OCI-LY3 (cell line): ENCODE measurements around the gene KCNK4.
A peak's percentile ranks its signal among the peaks of the same experiment; 100 is the strongest.

Source experiments
- H2AFZ ChIP-seq: fragments of 200-600, 300-600 bp; shearing (Covaris generic); 2 replicates; pipeline ENCODE4 v1.6.0; 2014; ENCODE audit warnings: antibody characterized with exemption, low read depth, low read length
- H3K27ac ChIP-seq: fragments of 200-600, 300-600 bp; sonication (generic); 2 replicates; pipeline ENCODE4 v1.5.1; 2014; ENCODE audit warnings: mild to moderate bottlenecking, low read length, moderate library complexity, mixed read lengths
- H3K27me3 ChIP-seq: fragments of 200-600, 300-600 bp; sonication (generic); 2 replicates; pipeline ENCODE4 v1.6.1; 2014; ENCODE audit warnings: low read depth, low read length, mixed read lengths
- H3K36me3 ChIP-seq: fragments of 200-600, 300-600 bp; sonication (generic); replicated peaks from 2 replicates; pipeline ENCODE3; 2014; ENCODE audit warnings: low read depth, low read length, mixed read lengths
- H3K4me1 ChIP-seq: fragments of 300-600, 200-600 bp; sonication (generic); 2 replicates; pipeline ENCODE4 v1.6.1; 2014; ENCODE audit warnings: low read length, mixed read lengths
- H3K4me2 ChIP-seq: fragments of 200-600, 300-600 bp; sonication (generic); 2 replicates; pipeline ENCODE4 v1.6.1; 2014; ENCODE audit warnings: low read length, mixed read lengths
- H3K4me3 ChIP-seq: fragments of 300-600, 200-600 bp; sonication (generic); 2 replicates; pipeline ENCODE4 v1.5.1; 2014; ENCODE audit warnings: antibody characterized with exemption, mild to moderate bottlenecking, low read length, moderate library complexity
- H3K79me2 ChIP-seq: fragments of 300-600, 200-600 bp; shearing (Covaris generic); 2 replicates; pipeline ENCODE4 v1.6.1; 2014; ENCODE audit warnings: mild to moderate bottlenecking, low read length, mixed read lengths
- H3K9ac ChIP-seq: fragments of 300-600, 200-600 bp; shearing (Covaris generic); 2 replicates; pipeline ENCODE4 v1.6.0; 2014; ENCODE audit warnings: mild to moderate bottlenecking, low read length, moderate library complexity
- H3K9me3 ChIP-seq: fragments of 200-600, 300-600 bp; shearing (Covaris generic); 2 replicates; pipeline ENCODE4 v1.6.1; 2014; ENCODE audit warnings: low read length, mixed read lengths; ENCODE audit not compliant: insufficient read depth
- H4K20me1 ChIP-seq: fragments of 200-600, 300-600 bp; sonication (generic); 2 replicates; pipeline ENCODE4 v1.6.1; 2016; ENCODE audit warnings: low read length, mixed read lengths; ENCODE audit not compliant: insufficient read depth
- EZH2phosphoT487 ChIP-seq: fragments of 200-600 bp; shearing (Covaris generic); IDR thresholded peaks from 2 replicates; pipeline ENCODE4 v1.6.1; 2018; ENCODE audit warnings: antibody characterized with exemption, mixed run types, low read depth
- TF ChIP-seq, protein P1 (sequence below): fragments of 200-600, 300-600 bp; sonication (generic); IDR thresholded peaks from 2 replicates; pipeline ENCODE4 v1.5.1; 2014; ENCODE audit warnings: antibody characterized with exemption, low read length, low read depth

The KCNK4 gene

DNA sequence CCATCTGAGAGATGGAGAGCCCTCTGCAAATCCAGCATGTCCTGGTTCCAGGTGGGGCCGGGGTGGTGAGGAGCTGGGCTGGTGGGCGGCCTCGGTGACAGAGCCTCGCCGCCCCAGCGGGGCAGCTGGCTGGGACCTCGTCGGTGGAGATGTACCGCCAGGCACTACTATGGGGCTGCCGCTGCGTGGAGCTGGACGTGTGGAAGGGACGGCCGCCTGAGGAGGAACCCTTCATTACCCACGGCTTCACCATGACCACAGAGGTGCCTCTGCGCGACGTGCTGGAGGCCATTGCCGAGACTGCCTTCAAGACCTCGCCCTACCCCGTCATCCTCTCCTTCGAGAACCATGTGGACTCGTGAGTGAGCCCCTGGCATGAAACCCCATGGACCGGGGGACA, 32.7 kb upstream of the KCNK4 start:
- Histone ChIP-seq H3K36me3 (peaks cover 56% of the 10 kb centered on the region), H4K20me1 (0 out of 2 replicates have a peak, but pooled peaks cover 5% of the 10 kb centered on the region), H2AFZ (no peak overlapping the region), H3K27me3 (no peaks in the 10 kb centered on the region), H3K4me3 (no peak overlapping the region), H3K79me2 (peaks cover 4% of the 10 kb centered on the region), H3K9ac (no peak overlapping the region), H3K4me1 (peaks cover 23% of the 10 kb centered on the region), H3K9me3 (no peaks in the 10 kb centered on the region), H3K4me2 (no peak overlapping the region), H3K27ac (no peak overlapping the region)
- TF ChIP-seq EZH2phosphoT487: no peak
- TF ChIP-seq, protein P1, sequence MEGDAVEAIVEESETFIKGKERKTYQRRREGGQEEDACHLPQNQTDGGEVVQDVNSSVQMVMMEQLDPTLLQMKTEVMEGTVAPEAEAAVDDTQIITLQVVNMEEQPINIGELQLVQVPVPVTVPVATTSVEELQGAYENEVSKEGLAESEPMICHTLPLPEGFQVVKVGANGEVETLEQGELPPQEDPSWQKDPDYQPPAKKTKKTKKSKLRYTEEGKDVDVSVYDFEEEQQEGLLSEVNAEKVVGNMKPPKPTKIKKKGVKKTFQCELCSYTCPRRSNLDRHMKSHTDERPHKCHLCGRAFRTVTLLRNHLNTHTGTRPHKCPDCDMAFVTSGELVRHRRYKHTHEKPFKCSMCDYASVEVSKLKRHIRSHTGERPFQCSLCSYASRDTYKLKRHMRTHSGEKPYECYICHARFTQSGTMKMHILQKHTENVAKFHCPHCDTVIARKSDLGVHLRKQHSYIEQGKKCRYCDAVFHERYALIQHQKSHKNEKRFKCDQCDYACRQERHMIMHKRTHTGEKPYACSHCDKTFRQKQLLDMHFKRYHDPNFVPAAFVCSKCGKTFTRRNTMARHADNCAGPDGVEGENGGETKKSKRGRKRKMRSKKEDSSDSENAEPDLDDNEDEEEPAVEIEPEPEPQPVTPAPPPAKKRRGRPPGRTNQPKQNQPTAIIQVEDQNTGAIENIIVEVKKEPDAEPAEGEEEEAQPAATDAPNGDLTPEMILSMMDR: no peak

DNA sequence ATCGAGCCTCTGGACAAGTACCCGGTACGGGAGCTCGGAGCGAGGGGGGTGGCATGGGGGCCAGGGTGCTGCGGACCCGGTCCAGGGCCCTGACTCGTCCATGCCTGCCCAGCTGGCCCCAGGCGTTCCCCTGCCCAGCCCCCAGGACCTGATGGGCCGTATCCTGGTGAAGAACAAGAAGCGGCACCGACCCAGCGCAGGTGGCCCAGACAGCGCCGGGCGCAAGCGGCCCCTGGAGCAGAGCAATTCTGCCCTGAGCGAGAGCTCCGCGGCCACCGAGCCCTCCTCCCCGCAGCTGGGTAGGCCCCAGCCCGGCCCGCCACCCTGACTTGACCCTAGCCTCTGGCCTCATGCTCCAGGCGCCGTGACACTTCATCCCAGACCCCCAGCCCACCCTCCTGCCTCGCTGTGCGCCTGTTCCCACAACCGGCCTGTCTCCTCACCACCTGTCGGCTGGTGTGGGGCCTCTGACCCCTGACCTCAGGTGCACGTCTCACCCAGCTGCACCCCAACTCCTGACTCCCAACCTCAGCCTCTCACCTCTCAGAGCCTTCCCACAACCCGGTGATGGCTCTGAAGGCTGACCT, 32.1 kb upstream of the KCNK4 start:
- peaks cover 59% of the 10 kb centered on the region for H3K36me3 ChIP-seq

DNA sequence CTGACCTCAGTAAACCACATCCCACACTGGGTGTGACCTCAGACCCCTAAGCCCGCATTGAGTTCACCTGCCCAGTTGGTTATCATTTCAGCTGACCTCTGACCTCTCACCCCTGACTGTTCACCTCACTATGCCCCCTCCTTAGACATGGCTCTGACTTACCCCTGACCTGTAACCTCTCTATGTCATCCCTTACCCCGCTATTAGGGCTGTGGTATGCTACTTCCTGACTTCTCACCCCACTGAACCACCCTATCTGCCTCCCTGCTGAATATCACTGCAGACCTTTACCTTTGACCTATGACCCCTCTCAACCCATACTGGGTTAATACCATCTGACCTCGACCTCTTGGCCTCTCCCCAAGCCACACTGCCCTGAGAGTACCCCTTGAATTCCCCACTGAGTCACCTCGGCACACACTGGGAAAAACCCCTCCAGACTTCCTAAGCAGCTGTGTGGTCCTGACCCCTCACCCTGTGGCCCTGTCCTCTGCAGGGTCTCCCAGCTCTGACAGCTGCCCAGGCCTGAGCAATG, 31.5 kb upstream of the KCNK4 start:
- Histone ChIP-seq H3K4me2 (peak overlapping the region; percentile 38), H3K36me3 (peaks cover 59% of the 10 kb centered on the region), H3K4me3 (no peak overlapping the region), H3K27ac (peak overlapping the region; percentile 74), H3K27me3 (no peaks in the 10 kb centered on the region), H3K9ac (peak overlapping the region; percentile 42; the same call in 1 of the 2 replicates), H3K4me1 (peaks cover 19% of the 10 kb centered on the region), H3K79me2 (no peaks in the 10 kb centered on the region), H4K20me1 (no peaks in the 10 kb centered on the region), H2AFZ (no peak overlapping the region), H3K9me3 (no peaks in the 10 kb centered on the region)
- TF ChIP-seq EZH2phosphoT487: no peak
- TF ChIP-seq, protein P1: no peak

More for the DNA sequence above, 32.1 kb upstream of the KCNK4 start:
- H3K79me2 ChIP-seq: no peaks in the 10 kb centered on the region
- no peaks in the 10 kb centered on the region for H4K20me1 ChIP-seq
- H3K27ac ChIP-seq: peak overlapping the region; percentile 74
- no peak for TF ChIP-seq EZH2phosphoT487
- TF ChIP-seq, protein P1: no peak
- peak overlapping the region; percentile 42; the same call in 1 of the 2 replicates for H3K9ac ChIP-seq
- H3K9me3 ChIP-seq: no peaks in the 10 kb centered on the region
- H3K4me2 ChIP-seq: peak overlapping the region; percentile 38; the same call in 1 of the 2 replicates
- no peak overlapping the region for H2AFZ ChIP-seq
- no peak overlapping the region for H3K4me3 ChIP-seq
- H3K4me1 ChIP-seq: peaks cover 19% of the 10 kb centered on the region
- H3K27me3 ChIP-seq: no peaks in the 10 kb centered on the region

DNA sequence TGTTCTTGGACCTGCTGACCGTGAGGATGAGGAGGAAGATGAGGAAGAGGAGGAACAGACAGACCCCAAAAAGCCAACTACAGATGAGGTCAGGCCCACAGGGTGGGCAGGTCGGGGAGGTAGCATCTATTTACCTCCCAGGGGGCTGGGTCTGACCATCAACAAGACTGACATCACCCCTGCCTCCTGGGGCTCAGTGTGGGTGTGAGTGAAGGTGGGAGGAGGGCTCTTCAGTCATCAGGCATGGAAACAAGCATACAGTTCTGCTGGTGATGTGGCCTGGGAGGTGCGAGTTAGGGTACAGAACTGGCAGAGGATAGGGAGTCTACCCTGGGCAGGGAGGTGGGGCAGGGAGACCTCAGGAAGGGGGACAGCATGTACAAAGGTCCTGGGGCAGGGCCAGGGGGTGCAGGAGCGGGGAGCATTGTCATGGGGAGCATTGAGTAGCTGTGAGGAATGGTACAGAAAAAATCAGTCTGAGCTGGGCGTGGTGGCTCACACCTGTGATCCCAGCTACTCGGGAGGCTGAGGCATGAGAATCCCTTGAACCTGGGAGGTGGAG, 30.9 kb upstream of the KCNK4 start:
- Histone ChIP-seq H3K9ac (peak overlapping the region; percentile 42; the same call in 1 of the 2 replicates), H3K27me3 (no peaks in the 10 kb centered on the region), H3K27ac (peak overlapping the region; percentile 74), H3K4me2 (peak overlapping the region; percentile 38), H3K79me2 (no peaks in the 10 kb centered on the region), H3K36me3 (peaks cover 59% of the 10 kb centered on the region), H2AFZ (no peak overlapping the region), H3K9me3 (no peaks in the 10 kb centered on the region), H3K4me1 (peaks cover 19% of the 10 kb centered on the region), H4K20me1 (no peaks in the 10 kb centered on the region), H3K4me3 (no peak overlapping the region)
- TF ChIP-seq, protein P1: no peak
- no peak for TF ChIP-seq EZH2phosphoT487
